Ovary (tissue), 3 donors: ENCODE data around the gene AP4B1.

Source experiments
- CTCF ChIP-seq, 3 donors: fragments of 450-650 bp in 2 of 3; fragments of 200-600 bp in 1 of 3; IDR thresholded peaks; one replicate each; pipeline versions ENCODE4 v1.5.1 to v1.8.0; 2016 to 2022; ENCODE audit warnings: antibody characterized with exemption in 3 of 3, mild to moderate bottlenecking in 1 of 3
- EP300 ChIP-seq: sonication (generic); formaldehyde crosslinking; IDR thresholded peaks from one replicate; pipeline ENCODE4 v1.6.1; 2017; ENCODE audit warnings: antibody characterized with exemption
- POLR2A ChIP-seq: fragments of 450-650 bp; IDR thresholded peaks from one replicate; pipeline ENCODE4 v1.6.1; 2017; ENCODE audit warnings: antibody characterized with exemption, mild to moderate bottlenecking, moderate library complexity
- donor health status: DM: no; HTN: no; CAD: no.

GRCh38 chr1:113854234-113854633 is 50.4 kb downstream of the AP4B1 start:
- no peak for TF ChIP-seq POLR2A
- no peak for TF ChIP-seq CTCF (IDR thresholded peaks at IDR 0.05)
- no peak for TF ChIP-seq EP300
